ENCODE data around the gene PI4KA.

DNA sequence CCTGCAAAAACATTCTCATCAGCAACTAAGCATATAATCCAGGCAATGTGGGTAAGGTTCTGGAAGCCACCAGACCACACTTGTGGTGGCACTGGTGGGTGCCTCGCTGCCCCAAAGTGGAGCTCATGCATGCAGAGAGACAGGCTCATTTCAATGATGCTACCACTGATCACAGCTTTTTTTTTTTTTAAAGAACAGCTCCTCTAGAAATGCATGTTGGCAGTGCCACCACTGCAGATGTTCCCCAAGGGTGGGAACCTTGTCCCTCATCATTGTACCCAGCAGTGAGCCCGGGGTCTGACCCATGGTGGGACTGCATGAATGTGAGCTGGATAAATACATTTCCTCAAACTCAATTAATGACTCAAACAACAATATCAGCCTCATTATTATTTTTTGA lies 115.8 kb downstream of the PI4KA start:
- no peak for TF ChIP-seq POLR2A (IDR thresholded peaks at IDR 0.05; ENCODE audit: low read length)
- no peak for TF ChIP-seq GATA1 (IDR thresholded peaks at IDR 0.05; ENCODE audit: low read depth, low read length)
